ENCODE results near the gene LCAT.
"Not testable (repeated sequence)": the region's sequence is repeated elsewhere in the genome, so short reads cannot be mapped to it uniquely, and the experiment has no call there.

Gene LCAT

GRCh38 chr16:67946966-67947558, 3.1 kb upstream of the LCAT start:
- DNase-seq, result no peak

- no peak for DNase-seq
Measured at GRCh38 chr16:67946128-67946569, 2.2 kb upstream of the LCAT start.

GRCh38 chr16:67945392-67945933, 1.5 kb upstream of the LCAT start:
- DNase-seq, result no peak

- DNase-seq, result no peak
Measured at GRCh38 chr16:67944690-67945391, 921 bp upstream of the LCAT start.

GRCh38 chr16:67943256-67943618, 683 bp downstream of the LCAT start:
- no peak for DNase-seq

GRCh38 chr16:67942510-67943255, 1.2 kb downstream of the LCAT start:
- DNase-seq, result no peak

- DNase-seq, result peak; percentile 43
Measured at GRCh38 chr16:67942200-67942509, 1.8 kb downstream of the LCAT start.

- DNase-seq, result no peak
Measured at GRCh38 chr16:67941469-67942199, 2.3 kb downstream of the LCAT start.

GRCh38 chr16:67940446-67941089, 3.4 kb downstream of the LCAT start:
- no peak for DNase-seq

GRCh38 chr16:67939507-67940445, 4.1 kb downstream of the LCAT start:
- DNase-seq, result peak; percentile 65

GRCh38 chr16:67937713-67938112, 6.2 kb downstream of the LCAT start:
- not testable (repeated sequence) for DNase-seq

GRCh38 chr16:67936880-67937605, 6.9 kb downstream of the LCAT start:
- DNase-seq, result peak; percentile 85

GRCh38 chr16:67936124-67936879, 7.6 kb downstream of the LCAT start, which contains the start of gene PSMB10:
TSS of gene PSMB10 (minus strand) at chr16:67936850. CDS start at chr16:67936749, 101 bp downstream.
- peak; percentile 65 for DNase-seq

GRCh38 chr16:67935402-67936123, 8.4 kb downstream of the LCAT start:
- peak; percentile 98 for DNase-seq

- DNase-seq, result no peak
Measured at GRCh38 chr16:67935101-67935401, 8.9 kb downstream of the LCAT start.

GRCh38 chr16:67934306-67935100, 9.4 kb downstream of the LCAT start:
- DNase-seq, result no peak

GRCh38 chr16:67933805-67934204, 10.1 kb downstream of the LCAT start:
- no peak for DNase-seq

GRCh38 chr16:67932462-67932840, 11.5 kb downstream of the LCAT start:
- no peak for DNase-seq

All from CD4-positive, alpha-beta T cell treated with Interleukin-6 for 4 hours (primary cell).